Measurements from ENCODE around the gene SERPINA5.

GRCh38 chr14:94617988-94618822 is 37.0 kb downstream of the SERPINA5 start:
- TF ChIP-seq ZNF121 (CRISPR knock-in tag; IDR thresholded peaks at IDR 0.05) = no peak
- TF ChIP-seq MAX (CRISPR knock-in tag; IDR thresholded peaks at IDR 0.05) = no peak
- no peak for TF ChIP-seq CTCF (IDR thresholded peaks at IDR 0.05)
- no peak for TF ChIP-seq ZNF396 (CRISPR knock-in tag; IDR thresholded peaks at IDR 0.05; ENCODE audit: borderline replicate concordance)
- TF ChIP-seq E2F4 (CRISPR knock-in tag; IDR thresholded peaks at IDR 0.05; ENCODE audit: borderline replicate concordance, low read depth) = no peak
- no peak for TF ChIP-seq ETV6 (CRISPR knock-in tag; IDR thresholded peaks at IDR 0.05)

Data from WTC11 (cell line).